GM19324 (cell line): ENCODE results near the gene IFNG-AS1.

ENCODE experiments used
- ATAC-seq: cut with Tn5 transposase; IDR thresholded peaks from one replicate; pipeline ENCODE4 v1.9.1; 2021; ENCODE audit warnings: mild to moderate bottlenecking, moderate library complexity; ENCODE audit not compliant: unreplicated experiment, low FRiP score

Gene IFNG-AS1

DNA sequence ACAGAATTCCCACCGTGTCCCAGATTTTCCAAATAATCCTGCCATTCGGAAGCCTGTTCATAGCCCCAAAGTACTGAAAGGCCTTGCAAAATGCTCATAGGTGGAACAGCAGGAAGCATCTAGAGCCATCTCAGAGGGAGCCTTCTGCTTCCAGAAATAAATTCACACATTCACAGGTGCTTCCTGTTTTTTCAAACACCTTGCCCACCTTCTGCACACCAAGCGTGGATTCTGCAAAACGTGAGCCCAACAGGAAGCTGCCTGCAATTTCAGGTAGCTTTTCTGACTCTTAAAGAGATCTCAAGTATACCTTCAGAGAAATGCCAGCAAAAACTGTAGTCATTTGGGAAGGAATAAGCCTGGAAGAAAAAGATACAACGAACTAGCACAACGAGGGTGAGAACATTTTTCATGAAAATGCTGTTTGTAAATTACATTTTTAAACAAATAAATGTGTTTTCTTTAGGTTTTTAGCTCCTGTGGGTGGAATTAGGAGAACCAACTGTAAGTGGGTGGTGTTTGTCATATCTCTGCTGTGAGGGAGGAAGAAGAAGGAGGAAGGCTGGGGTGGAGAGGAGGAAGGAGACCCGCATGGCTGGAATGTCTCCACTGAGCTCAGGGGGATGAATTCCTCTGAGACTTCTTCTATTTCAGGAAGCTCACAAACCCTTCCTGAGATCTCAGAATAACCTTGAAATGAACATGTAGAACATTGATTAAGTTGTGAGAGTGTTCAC lies at the start of gene IFNG-AS1:
Gene IFNG-AS1 (plus strand): TSS at position 264 of the 737 bp plus-strand sequence.
- ATAC-seq, result peak; percentile 44

DNA sequence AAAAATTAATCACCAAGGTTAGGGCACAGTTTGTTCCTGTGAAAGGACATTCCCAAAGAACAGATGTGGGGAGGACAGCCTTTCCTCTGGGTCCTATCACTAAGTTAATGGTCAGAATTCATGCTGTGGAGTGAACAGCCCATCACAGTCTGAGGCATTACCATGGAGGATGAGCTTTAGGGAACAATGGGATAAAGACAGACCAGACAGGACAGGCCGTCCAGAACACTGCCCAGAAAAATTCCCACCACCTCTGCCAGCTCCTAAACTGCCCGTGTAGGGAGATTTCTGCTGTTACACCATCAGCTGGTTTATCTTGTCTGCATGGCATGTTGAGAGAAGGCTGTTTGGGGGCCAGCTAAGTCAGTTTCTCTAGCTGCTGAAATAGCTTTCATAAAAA lies 49.6 kb upstream of the IFNG-AS1 start:
- no peak for ATAC-seq

DNA sequence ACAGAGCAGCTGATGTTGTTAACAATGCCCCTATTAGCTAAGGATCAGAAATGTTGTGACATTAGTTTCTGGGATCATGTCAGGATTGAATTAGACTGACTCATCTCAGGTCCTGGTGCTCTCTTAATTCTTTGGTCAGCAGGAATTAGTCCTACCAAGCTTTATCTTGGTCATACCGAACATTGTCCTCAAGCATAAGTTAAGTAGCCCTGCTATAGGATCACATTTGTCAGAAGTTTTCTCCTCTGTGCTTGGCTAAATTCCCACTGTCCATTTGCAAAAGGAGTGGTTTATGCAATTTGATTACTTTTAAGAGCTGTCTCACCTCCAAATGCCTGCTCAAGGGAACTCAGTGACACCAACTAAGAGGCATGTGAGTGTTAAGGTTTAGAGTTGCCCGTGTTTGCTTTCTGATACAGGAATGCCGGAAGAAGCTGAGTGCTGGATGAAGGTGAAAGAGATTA lies 48.4 kb upstream of the IFNG-AS1 start:
- ATAC-seq, result no peak

DNA sequence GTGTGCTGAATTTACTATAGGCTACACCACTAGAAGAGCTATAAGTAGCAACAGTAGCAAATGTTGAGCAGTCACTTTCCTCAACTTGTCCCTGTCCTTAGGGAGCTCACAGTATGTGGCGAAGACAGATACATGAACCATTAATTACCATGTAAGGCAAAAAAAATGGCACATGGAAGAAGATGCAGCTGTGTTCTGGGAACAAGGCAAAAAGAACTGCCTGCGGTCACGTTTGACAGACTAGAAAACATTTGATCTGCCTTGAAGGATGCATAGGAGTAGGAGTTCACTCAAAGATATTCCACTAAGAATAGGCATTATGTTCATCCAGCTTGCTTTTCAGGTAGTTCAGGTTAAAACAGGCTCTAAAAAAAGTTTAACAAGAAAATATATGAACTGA lies 46.5 kb upstream of the IFNG-AS1 start:
- ATAC-seq, result no peak

DNA sequence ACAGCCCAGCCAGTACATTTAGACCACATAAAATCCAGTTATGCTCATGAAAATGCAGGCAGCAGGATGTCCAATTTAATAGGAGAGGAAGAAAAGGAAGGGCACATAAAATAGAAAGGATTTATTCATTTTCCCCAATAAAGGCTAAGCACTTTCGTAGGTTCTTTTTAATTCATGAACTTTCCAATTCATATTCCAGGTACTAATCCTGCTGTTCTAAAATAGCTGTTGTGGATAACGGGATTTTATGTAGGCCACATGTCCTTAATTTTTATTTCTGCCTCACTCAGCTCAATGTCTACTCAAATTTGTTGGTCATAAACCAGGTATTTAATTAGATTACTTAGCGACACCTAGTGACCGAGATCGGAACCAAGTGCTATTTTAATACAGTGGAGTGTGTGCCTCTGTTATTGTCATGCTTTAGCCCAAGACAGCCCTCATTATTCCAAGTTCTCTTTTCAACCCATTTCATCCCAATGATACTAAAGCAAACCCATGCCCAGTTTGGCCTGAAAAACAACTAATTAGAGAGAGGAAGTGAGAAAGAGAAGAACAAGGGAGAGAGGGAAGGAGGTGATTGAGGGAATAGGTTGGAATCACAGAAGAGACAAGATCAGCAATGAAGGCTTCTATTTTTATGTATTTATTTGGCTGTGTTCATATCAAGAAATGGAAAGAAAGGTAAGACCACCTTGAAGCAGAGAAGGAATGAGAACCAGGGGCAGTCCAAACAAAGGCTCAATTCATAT lies 45.9 kb upstream of the IFNG-AS1 start:
- ATAC-seq, result no peak

DNA sequence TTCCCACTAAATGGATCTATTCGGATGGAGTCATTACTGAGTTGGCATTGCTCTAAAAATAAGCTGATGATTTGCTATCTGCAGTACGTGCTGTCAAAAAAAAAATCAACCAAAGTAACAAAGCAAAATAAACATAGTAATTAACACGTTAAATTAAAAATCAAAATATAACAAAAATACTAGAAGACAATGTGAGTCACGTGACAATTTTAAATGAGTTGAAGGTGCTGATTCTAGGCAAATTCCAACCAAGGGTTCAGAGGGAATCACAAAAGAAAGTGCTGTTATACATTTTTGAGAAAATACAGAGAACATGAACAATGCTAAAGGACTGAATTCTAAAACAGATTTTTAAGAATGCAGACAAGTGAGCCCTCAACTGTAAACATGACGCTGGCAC lies 45.2 kb upstream of the IFNG-AS1 start:
- no peak for ATAC-seq

DNA sequence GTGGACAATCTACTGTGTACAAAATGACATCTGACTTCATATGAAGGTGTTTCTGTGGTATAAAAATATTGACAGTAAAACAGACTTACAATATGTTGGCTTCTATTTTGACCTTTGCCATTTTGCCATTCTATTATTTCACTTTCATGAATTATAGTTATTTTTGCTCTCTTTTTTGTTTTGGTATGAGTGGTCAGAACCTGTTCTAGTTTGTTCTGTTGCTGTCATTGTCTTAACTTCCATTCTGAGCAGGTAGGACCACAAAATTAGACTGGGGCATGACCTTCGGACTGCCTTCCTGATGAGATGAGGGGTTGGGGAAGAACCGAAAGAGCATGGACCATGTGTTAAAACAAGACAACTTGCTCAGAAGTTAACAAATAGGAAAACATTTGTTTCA lies 36.5 kb upstream of the IFNG-AS1 start:
- peak; percentile 84 for ATAC-seq

DNA sequence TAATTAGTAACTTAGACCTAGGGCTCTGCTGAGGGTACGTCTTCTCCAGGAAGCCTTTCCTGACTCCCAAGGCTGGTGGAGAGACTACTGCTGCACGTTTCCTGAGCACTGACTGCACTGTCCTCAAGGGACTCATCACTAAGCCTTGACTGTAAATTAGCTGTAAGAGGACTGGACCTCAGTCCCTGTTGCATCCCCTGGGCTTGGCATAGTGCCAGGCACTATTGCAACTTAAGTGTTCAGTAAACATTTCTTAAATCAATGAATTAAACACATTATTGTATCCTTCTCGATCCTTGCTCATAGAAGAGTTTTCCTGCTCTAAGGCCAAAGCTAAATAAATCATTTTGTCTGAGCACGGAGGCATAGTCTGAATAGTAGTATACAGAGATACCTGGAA lies 31.9 kb upstream of the IFNG-AS1 start:
- ATAC-seq, result no peak

DNA sequence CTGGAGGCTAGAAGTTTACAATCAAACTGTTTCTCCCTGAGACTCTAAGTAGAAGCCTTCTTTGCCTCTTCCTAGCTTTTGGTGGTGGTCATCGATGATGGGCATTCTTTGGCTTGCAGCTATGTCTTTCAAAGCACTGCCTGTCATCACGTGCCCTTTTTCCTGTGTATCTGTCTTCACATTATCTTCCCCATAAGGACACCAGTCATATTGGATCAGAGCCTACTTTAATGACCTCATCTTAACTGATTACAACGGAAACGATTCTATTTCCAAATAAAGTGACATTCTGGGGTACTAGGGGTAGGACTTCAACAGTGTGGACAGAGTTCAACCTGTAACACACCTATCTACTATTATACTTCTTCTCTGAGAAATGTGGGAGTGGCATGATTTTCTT lies 31.1 kb upstream of the IFNG-AS1 start:
- no peak for ATAC-seq

DNA sequence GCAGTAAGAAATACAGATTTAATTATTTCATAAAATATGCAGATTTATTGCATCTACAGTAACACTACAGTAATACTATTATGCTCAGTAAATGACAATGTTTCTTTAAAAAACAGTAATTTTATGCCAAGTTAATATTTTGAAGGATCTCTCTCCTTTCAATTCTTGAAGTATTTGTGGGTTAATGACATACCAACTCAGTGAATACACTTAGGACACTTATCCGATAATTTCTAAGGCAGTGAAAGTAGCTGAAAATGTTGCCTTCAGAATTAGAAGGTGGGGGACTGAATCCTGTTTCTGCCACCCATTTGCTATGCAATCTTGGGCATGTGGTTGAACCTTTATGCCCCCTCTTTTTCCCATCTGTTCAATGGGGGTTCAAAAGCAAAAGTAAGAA lies 24.8 kb upstream of the IFNG-AS1 start:
- no peak for ATAC-seq

DNA sequence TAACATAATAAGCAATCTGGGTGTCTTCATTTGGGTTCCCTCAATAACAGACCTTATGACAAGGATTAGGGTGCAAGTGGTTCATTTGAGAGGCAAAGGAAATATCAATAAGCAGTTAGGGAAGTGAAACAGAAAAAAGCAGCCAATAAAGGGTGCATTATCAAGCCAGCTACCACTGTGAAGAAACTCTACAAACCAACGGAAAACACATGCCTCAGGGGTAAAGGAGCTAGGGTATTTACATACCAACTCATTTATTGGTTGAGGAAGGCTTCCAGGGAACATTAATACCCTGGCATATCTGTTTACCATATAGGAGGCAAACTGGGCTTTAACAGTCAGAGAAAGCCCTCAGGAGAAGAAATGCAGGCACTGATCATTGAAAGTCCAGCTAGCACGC lies 22.7 kb upstream of the IFNG-AS1 start:
- peak; percentile 66 for ATAC-seq

DNA sequence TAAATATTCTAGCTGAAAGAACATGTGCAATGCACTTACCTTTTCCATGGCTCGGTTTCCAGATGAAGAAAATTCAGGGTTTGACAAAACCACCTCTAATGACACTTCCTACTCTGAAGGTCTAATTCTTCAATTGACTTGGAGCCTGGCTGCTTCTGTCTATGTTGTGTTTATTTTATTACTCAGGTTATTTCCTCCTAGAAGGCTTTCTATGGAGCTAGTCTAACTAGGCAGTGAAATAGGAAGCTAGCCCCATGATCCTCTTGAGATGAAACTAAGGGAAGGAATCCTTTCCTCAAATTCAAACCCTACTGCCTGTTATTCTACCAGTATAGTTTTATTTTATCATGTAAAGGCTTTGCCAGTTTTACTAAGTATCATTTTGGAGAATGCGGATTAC lies 20.9 kb upstream of the IFNG-AS1 start:
- ATAC-seq, result no peak

DNA sequence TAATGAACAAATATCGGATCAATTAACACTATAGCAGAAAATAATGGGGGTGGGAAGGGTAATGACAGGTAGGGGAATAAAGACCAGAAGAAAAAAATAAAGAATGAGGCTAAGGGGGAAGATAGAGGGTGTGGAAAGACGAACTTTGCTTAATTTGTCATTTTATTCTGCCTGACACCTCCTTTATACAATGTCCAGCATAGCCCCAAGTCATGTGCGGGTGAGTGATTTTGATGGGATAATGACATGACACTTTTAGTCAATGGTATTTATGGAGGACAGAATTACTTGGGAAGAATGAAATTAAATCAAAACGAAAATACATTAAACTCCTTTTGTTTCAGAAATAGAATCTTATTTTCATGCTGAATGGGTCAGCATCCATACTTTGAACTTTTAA lies 20.5 kb upstream of the IFNG-AS1 start:
- ATAC-seq, result no peak

DNA sequence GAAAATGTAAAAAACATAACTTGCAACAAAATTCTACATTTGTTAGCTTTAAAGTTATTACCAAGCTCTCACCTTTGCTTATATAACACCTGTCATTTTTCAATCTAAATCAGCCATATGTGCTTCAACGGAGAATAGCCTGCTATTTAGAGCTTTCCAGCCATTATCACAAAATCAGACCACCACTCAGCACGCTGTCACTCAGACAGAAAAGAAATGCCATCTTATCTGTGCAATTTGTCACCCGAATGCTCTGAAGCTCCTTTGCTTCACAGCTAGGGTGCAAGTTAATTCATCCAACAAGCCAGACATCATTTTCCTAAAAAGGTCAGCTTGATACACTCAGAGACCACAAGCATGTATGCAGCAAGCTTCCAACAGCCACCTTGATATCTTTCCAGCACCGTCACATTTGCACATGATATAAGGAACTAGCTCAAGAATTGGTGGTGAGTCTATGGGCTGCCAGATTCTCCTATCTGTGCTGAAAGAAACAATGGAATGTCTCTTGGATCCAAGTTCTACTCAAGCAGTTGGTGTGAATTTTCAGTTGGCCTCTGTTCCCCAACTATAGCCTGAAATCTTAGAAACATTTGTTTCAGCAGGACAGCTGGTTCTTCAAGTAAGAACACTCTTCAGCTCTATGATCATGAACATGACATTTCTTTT lies 20.0 kb upstream of the IFNG-AS1 start:
- no peak for ATAC-seq

DNA sequence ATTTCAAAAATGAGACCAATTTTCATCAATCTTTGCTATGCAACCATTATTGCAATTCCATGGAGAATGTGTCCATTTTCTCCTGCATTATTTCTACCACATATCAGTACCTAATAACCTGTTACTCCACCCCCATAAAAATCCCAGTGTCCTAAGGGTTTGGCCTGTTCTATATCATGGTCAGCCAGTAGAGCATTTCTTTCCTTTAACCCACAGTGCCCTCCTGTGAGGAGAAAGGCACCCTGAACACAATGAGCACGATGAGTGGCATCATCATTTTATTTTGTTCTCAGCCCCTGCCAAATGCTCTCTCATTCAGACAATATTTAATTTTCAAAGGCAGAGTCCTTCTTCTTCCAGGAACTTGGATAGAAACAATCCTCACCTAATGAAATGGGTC lies 11.6 kb upstream of the IFNG-AS1 start:
- ATAC-seq, result no peak

DNA sequence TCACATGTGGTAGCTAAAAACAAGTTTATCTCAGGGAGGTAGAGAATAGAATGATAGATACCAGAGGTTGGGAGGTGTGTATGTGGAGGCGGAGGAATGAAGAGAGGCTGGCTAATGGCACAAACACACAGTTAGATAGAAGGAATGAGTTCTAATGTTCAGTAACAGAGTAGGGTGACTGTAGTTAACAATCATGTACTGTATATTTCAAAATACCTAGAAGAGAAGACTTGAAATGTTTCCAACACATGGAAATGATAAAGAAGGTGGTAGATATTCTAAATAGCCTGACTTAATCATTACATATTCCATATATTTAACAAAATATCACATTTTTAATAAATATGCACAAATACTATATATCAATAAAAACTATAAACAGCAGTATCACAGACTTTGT lies 8.9 kb upstream of the IFNG-AS1 start:
- no peak for ATAC-seq

DNA sequence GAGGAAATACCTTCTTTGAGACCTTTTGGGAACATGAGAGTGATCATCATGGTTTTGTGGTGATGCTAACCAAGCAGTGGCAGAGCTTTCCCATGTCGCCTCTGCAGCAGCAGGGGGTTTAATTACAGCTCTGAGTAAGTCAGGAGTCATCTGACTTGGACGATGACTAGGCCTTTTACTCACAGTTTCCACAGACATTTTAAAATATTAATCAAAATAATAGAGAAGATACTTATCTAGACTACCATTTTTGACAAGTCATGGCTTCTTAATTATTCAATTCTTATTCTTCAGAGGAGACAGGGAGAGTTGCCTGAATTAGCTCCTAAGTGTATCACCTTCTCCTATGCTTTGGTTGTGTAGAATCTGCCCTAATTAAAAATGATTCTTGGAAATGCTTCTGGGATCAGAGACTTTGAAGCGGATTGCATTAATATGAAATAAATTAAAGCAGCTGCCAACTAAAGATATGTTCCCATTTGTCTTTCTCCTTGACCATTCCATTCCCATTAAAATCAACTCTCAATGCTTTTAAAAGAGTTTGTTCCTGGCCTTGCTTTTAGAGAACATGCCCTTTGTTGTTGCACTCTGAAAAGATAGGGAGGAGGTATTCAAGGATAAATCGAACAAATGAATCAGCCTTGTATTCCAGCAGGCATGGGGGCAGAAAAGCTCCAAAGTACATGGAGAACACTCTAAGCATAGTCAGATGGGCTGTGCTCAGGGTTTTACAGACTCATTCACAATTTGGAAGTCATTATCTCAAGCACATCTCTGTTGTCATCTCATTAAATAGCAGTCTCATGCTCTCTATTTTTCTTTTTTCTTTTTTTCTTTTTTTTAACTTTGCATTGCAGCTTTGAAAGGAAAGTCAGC lies 7.7 kb upstream of the IFNG-AS1 start:
- no peak for ATAC-seq

DNA sequence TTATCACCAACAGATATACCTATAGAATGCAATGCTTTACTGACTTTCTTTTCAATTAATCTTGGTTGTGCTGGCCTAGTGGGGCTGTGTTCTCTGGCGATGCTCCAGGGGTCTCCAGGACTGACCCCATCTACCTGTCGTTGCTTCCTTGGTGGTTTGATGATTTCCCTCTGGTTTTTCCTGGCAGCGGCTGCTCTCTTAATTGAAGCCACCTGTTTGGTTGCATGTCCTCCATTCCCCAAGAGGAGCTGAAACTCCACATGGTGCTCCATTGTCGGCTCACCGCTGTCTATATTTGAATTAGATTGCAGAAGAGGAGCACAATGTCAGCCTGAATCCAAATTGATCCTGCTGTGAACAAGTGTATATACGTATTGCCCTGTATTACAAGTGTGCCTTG lies 7.1 kb upstream of the IFNG-AS1 start:
- ATAC-seq, result no peak

DNA sequence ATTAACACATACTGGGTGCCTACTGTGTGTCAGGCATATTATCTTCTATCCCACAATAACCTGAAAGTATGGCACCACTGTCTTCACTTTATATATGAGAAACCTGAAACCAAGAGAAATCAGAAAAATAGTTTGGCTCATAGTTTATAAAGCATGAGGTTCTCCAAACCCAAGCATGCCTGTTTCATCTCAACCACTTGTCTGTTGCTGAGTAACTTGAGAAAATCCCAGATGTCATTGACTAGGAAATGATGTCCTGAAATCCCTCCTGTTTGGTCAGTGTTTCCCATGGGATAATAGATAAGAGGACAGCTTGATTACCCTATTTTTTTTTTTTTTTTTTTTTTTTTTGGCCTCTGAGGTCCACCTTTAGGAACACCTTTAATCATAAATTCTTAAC lies 2.6 kb upstream of the IFNG-AS1 start:
- ATAC-seq, result no peak

DNA sequence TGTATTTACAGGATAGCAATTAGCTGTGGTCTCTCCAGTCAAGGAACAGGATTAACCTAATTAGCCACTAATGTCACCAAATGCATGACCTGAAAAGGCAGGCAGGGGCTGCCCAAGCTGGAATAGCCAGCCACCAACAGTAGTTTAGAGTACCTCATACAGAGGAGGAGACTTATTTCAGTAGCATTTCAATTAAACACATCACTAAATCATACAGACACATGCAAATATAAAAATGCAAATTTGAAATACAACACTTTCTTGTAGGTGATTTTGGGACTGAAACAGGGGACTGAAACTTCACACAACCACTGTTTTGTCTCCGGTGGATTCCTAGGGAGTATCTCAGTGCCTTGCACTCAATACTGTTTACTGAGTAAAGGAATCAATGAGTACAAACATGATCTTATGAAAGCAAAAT lies 636 bp upstream of the IFNG-AS1 start:
- ATAC-seq, result peak; percentile 77

DNA sequence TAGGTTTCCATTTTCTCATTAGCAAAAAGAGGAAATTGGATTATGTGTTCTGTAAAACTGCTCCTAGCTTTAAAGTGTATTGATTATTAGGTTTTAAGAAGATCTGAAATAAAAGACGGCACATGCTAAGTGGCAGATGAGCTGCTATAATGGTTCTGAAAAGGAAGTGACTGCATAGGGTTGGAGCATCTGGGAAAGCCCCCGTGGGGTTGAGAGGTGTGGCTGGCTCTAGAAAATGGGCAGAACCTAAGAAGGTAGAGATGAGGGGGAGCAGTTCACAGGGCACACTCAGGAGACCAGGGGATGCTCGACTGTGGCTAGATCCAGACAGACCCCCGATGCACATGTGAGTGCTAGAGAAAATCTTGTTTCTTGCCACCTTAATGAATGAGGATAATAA lies 1.9 kb downstream of the IFNG-AS1 start:
- ATAC-seq, result peak; percentile 62
